GM12873 (cell line): Measurements from ENCODE around the gene RUSC1.

Experiments used
- CTCF ChIP-seq: IDR thresholded peaks from 2 replicates; pipeline ENCODE4 v1.5.1; 2012; ENCODE audit warnings: low read depth, mild to moderate bottlenecking, moderate library complexity, low read length, control low read depth; ENCODE audit not compliant: insufficient read depth; ENCODE audit errors: missing control alignments

The RUSC1 gene

GRCh38 chr1:155321639-155322503 is 1.2 kb downstream of the RUSC1 start:
- no peak for TF ChIP-seq CTCF

- no peak for TF ChIP-seq CTCF
Measured at GRCh38 chr1:155322571-155322952, 1.9 kb downstream of the RUSC1 start.

GRCh38 chr1:155322953-155323728 is 2.4 kb downstream of the RUSC1 start:
- peak; percentile 90 for TF ChIP-seq CTCF

- TF ChIP-seq CTCF = no peak
Measured at GRCh38 chr1:155323729-155324036, 3.0 kb downstream of the RUSC1 start.

GRCh38 chr1:155324037-155324716 is 3.5 kb downstream of the RUSC1 start:
- no peak for TF ChIP-seq CTCF

- TF ChIP-seq CTCF = peak; percentile 55
Measured at GRCh38 chr1:155324717-155325602, 4.3 kb downstream of the RUSC1 start.
